Ovary (tissue), 9 donors: ENCODE results near the gene NCEH1. TPM values are rescaled to one million over a fixed set of nuclear protein-coding genes. Genes with fewer than 3 reads are reported as not detected.
"Not testable (repeated sequence)": the region's sequence is repeated elsewhere in the genome, so short reads cannot be mapped to it uniquely, and the experiment has no call there.

Source experiments
- DNase-seq, 5 donors: peaks; one replicate each; pipeline ENCODE4 v3.0.0-alpha.2; 2019 to 2020
- H3K27ac ChIP-seq, 2 donors: fragments of 200-600 bp; one replicate each; pipeline versions ENCODE4 v1.5.1 to v1.8.0; 2019 to 2022
- H3K27me3 ChIP-seq: fragments of 200-600 bp; one replicate; pipeline ENCODE4 v1.8.0; 2022
- H3K36me3 ChIP-seq: fragments of 200-600 bp; sonication (generic); one replicate; pipeline ENCODE4 v1.5.1; 2019
- H3K4me1 ChIP-seq: one replicate; pipeline ENCODE4 v1.8.1; 2013; ENCODE audit warnings: mild to moderate bottlenecking, moderate library complexity; ENCODE audit not compliant: insufficient read depth
- H3K4me3 ChIP-seq: fragments of 200-600 bp; sonication (generic); one replicate; pipeline ENCODE4 v1.5.1; 2017
- H3K9me3 ChIP-seq, 2 donors: fragments of 200-600 bp in 1 of 2; sonication (generic) in 1 of 2; one replicate each; pipeline versions ENCODE4 v1.5.1 to v1.8.1; 2013 to 2019; ENCODE audit warnings: mild to moderate bottlenecking in 1 of 2, moderate library complexity in 1 of 2
- CTCF ChIP-seq, 3 donors: fragments of 450-650 bp in 2 of 3; fragments of 200-600 bp in 1 of 3; IDR thresholded peaks; one replicate each; pipeline versions ENCODE4 v1.5.1 to v1.8.0; 2016 to 2022; ENCODE audit warnings: antibody characterized with exemption in 3 of 3, mild to moderate bottlenecking in 1 of 3
- EP300 ChIP-seq: sonication (generic); formaldehyde crosslinking; IDR thresholded peaks from one replicate; pipeline ENCODE4 v1.6.1; 2017; ENCODE audit warnings: antibody characterized with exemption
- POLR2A ChIP-seq: fragments of 450-650 bp; IDR thresholded peaks from one replicate; pipeline ENCODE4 v1.6.1; 2017; ENCODE audit warnings: antibody characterized with exemption, mild to moderate bottlenecking, moderate library complexity
- WGBS, 3 donors: extraction: QIAGEN DNeasy Blood & Tissue Kit in 1 of 3; methylation state at CpG; one replicate each; pipeline versions ENCODE4 v1.1.5 to v1.1.7; 2013 to 2017; 5-methylcytosine and 5-hydroxymethylcytosine counted together
- intact Hi-C, 4 donors: fragments of 100-400 bp; cut with DNase I; formaldehyde crosslinking; loops; one replicate each; pipeline versions ENCODE4 v1.11.0 to v1.15.1; 2022 to 2023
- polyA plus RNA-seq, 2 donors: library from polyadenylated mRNA; stranded (reverse); fragments of 200-250 nt in 1 of 2; fragments of 350-450 nt in 1 of 2; fragmentation: Illumina TruSeq in 1 of 2; extraction: RNeasy Lipid Tissue Mini Kit (QIAGEN cat#74804) in 1 of 2; gene quantifications; one replicate each; pipeline ENCODE4 v1.2.3, GENCODE V29; 2013 to 2014
- total RNA-seq, 7 donors: library from RNA; depleted of rRNA in 2 of 7; stranded (reverse); fragments of >200 nt in 2 of 7; fragmentation: NEBNext Ultra II Directional in 3 of 7; extraction: Animal tissue kit (Norgen Biotek cat#: 25700) in 3 of 7; gene quantifications; one replicate each; pipeline versions ENCODE4 v1.1.0 to v1.2.4, GENCODE V29; 2016 to 2023
- donor health status: DM: no; HTN: no; CAD: no; lungs with moderate emphysema.
- donor health status: DM: no; HTN: no; CAD: no.
- donor health status: Bipolar disorder and iron deficiency.
- donor health status: DM: yes; HTN: yes; CAD: no.
- donor health status: DM: no; HTN: no; CAD: no.
- donor health status: DM: yes; HTN: yes; CAD: no.

Gene NCEH1
- total and polyA plus RNA-seq, 9 donors = 1.4 to 15.8 (median 4.5) TPM

DNA sequence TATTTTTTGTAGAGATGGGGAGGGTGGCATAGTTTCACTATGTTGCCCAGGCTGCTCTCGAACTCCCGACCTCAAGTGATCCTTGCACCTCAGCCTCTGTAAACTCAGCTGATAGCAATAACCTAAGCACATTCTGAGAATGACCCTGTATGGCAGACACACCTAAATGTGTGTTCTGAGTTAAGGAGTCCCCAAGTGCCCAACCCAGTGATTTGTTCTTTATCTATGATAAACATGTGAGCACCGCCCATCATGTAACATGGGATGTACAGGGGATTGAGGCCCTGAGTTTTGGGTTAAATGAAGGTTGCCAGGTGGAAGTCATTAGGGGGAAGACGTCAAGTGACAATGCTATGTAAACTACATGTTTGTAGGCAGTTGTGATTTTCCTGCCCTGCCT lies 5.7 kb downstream of the NCEH1 start:
- Histone ChIP-seq H3K36me3 (no peaks in the 10 kb centered on the region), H3K27ac (no peak overlapping the region), H3K4me3 (no peak overlapping the region), H3K27me3 (no peaks in the 10 kb centered on the region), H3K4me1 (peaks cover 1% of the 10 kb centered on the region), H3K9me3 (no peaks in the 10 kb centered on the region)
- no peak for DNase-seq
- TF ChIP-seq POLR2A (no peak), EP300 (no peak), CTCF (IDR thresholded peaks at IDR 0.05) (no peak)
- intact Hi-C loops = no loop called here
- WGBS, 3 donors = 82 to 89% (median 84%) methylated on average over 4 of the region's 4 CpGs

- H3K4me3 ChIP-seq = no peak overlapping the region
- no peak for DNase-seq
- WGBS, 3 donors = 17 to 24% (median 18%) methylated on average over 1 of the region's 1 CpG
- no peaks in the 10 kb centered on the region for H3K9me3 ChIP-seq
- H3K36me3 ChIP-seq = no peaks in the 10 kb centered on the region
- H3K27ac ChIP-seq = no peak overlapping the region
- peaks cover 1% of the 10 kb centered on the region for H3K4me1 ChIP-seq
- intact Hi-C loops = no loop called here
- no peaks in the 10 kb centered on the region for H3K27me3 ChIP-seq
- no peak for TF ChIP-seq EP300
- TF ChIP-seq POLR2A = no peak
- TF ChIP-seq CTCF (IDR thresholded peaks at IDR 0.05) = no peak
Observed at GRCh38 chr3:172704001-172704400, 6.9 kb downstream of the NCEH1 start.

DNA sequence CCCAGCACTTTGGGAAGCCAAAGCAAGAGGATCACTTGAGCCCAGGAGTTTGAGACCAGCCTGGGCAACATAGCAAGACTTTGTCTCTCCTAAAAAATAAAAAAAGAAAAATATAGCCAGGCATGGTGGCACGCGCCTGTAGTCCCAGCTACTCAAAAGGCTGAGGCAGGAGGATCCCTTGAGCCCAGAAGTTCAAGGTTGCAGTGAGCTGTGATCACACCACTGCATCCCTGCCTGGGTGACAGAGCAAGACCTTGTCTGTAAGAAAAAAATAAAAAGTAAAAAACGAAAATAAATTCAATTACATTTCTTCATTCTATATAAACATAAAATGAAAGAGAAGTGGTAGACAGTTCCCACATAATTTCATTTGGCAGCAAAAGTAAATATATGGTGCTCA lies 8.1 kb downstream of the NCEH1 start:
- 85 to 88% (median 86%) methylated on average over 3 of the region's 3 CpGs for WGBS, 3 donors
- H3K9me3 ChIP-seq, H3K36me3 ChIP-seq, intact Hi-C loops, H3K4me3 ChIP-seq, H3K4me1 ChIP-seq, DNase-seq, H3K27me3 ChIP-seq, H3K27ac ChIP-seq: not testable (repeated sequence)

GRCh38 chr3:172702256-172702655 lies 8.6 kb downstream of the NCEH1 start:
- Histone ChIP-seq H3K27ac (no peak overlapping the region), H3K36me3 (no peaks in the 10 kb centered on the region), H3K9me3 (no peaks in the 10 kb centered on the region), H3K27me3 (no peaks in the 10 kb centered on the region), H3K4me3 (no peak overlapping the region), H3K4me1 (no peaks in the 10 kb centered on the region)
- no peak for TF ChIP-seq POLR2A
- TF ChIP-seq CTCF (IDR thresholded peaks at IDR 0.05) = no peak
- 85 to 89% (median 87%) methylated on average over 3 of the region's 3 CpGs for WGBS, 3 donors
- DNase-seq = no peak
- intact Hi-C loops = no loop called here

- no peaks in the 10 kb centered on the region for H3K4me1 ChIP-seq
- no peaks in the 10 kb centered on the region for H3K27me3 ChIP-seq
- no peaks in the 10 kb centered on the region for H3K9me3 ChIP-seq
- H3K27ac ChIP-seq = no peak overlapping the region
- H3K36me3 ChIP-seq = no peaks in the 10 kb centered on the region
- H3K4me3 ChIP-seq = no peak overlapping the region
- no peak for TF ChIP-seq EP300
- no peak for TF ChIP-seq CTCF (IDR thresholded peaks at IDR 0.05)
- no peak for TF ChIP-seq POLR2A
- 94 to 96% (median 95%) methylated on average over 3 of the region's 3 CpGs for WGBS, 3 donors
- intact Hi-C loops = no loop called here
- DNase-seq = no peak
Observed at GRCh38 chr3:172701751-172702150, 9.1 kb downstream of the NCEH1 start.
